K562 (cell line): ENCODE measurements around the gene ZBTB47. TPM values are rescaled to one million over a fixed set of nuclear protein-coding genes. Genes with fewer than 3 reads are reported as not detected.

Experiments
- ATAC-seq: fragments of 200-7000 bp; cut with Tn5 transposase; 3 replicates; pipeline ENCODE4 v1.9.1; 2020; ENCODE audit warnings: moderate library complexity
- BruUV-seq: library from RNA; stranded (reverse); fragments of 400-500 nt; replicated peaks from 2 replicates; lab custom pipeline; 2021; lab: Mats Ljungman, UMichigan
- CTCF ChIA-PET: fragments of 300-600 bp; formaldehyde crosslinking; extraction: SDS; loops from one replicate; lab custom pipeline; 2021; ENCODE audit warnings: low intra/inter-chr PET ratio; lab: Yijun Ruan, JAX
- POLR2A ChIA-PET: fragments of 300-600, 350-650 bp; sonication (Branson Sonifier 250); formaldehyde crosslinking; extraction: SDS; loops from one replicate; lab custom pipeline; 2021; ENCODE audit warnings: antibody characterized with exemption, inconsistent platforms; lab: Yijun Ruan, JAX
- DNase-seq, 4 experiments: peaks; one replicate each; pipeline versions ENCODE4 v3.0.0 to v3.0.0-alpha.2; 2011 to 2018; ENCODE audit warnings: low spot score in 3 of 4, mixed read lengths in 3 of 4; ENCODE audit errors: extremely low read depth in 1 of 4
- FAIRE-seq: peaks from 2 replicates; lab custom pipeline; 2011; peaks lifted over from hg19 to GRCh38; lab: Jason Lieb, UNC
- H2AFZ ChIP-seq: 2 replicates; pipeline ENCODE4 v1.6.0; 2011; ENCODE audit warnings: low read depth, low read length, control low read depth, inconsistent platforms
- H3K27ac ChIP-seq: fragments of 200-600 bp; 3 replicates; pipeline ENCODE4 v1.8.0; 2011; ENCODE audit warnings: low read depth, mild to moderate bottlenecking, control low read depth, inconsistent platforms, low read length, moderate library complexity, mixed read lengths; ENCODE audit errors: extremely low read depth
- H3K27me3 ChIP-seq, 2 experiments: fragments of 300-600 bp in 1 of 2; 2 replicates in 1 of 2; 3 replicates in 1 of 2; pipeline versions ENCODE4 v1.6.0 to v1.8.0; 2011; ENCODE audit warnings: inconsistent platforms in 2 of 2, low read length in 2 of 2, mild to moderate bottlenecking in 1 of 2, mixed read lengths in 1 of 2, moderate library complexity in 1 of 2; ENCODE audit not compliant: control insufficient read depth in 2 of 2, insufficient read depth in 2 of 2
- H3K36me3 ChIP-seq: fragments of 300-600 bp; 3 replicates; pipeline ENCODE4 v1.8.0; 2011; ENCODE audit warnings: mild to moderate bottlenecking, low read length, inconsistent platforms; ENCODE audit not compliant: control insufficient read depth, insufficient read depth
- H3K4me1 ChIP-seq, 2 experiments: fragments of 200-600 bp in 1 of 2; replicated peaks in 1 of 2; 2 replicates in 1 of 2; 3 replicates in 1 of 2; pipeline versions ENCODE4 v1.5.1 to v1.8.0; 2011; ENCODE audit warnings: inconsistent platforms in 2 of 2, low read length in 2 of 2, mild to moderate bottlenecking in 1 of 2, mixed read lengths in 1 of 2, moderate library complexity in 1 of 2; ENCODE audit not compliant: control insufficient read depth in 2 of 2, insufficient read depth in 2 of 2
- H3K4me2 ChIP-seq: 2 replicates; pipeline ENCODE4 v1.6.1; 2011; ENCODE audit warnings: low read length, control low read depth, inconsistent platforms, mixed read lengths; ENCODE audit not compliant: insufficient read depth
- H3K4me3 ChIP-seq: fragments of 200-600 bp; sonication (generic), shearing (Covaris generic); 2 replicates; pipeline ENCODE4 v1.5.1; 2016; ENCODE audit warnings: control low read depth, inconsistent platforms
- H3K79me2 ChIP-seq: fragments of 200-600 bp; 3 replicates; pipeline ENCODE4 v1.8.0; 2011; ENCODE audit warnings: low read length, inconsistent platforms; ENCODE audit not compliant: control insufficient read depth, insufficient read depth
- H3K9ac ChIP-seq, 2 experiments: 2 replicates each; pipeline versions ENCODE4 v1.6.0 to v1.6.1; 2011; ENCODE audit warnings: low read depth in 2 of 2, low read length in 2 of 2, control low read depth in 1 of 2, inconsistent platforms in 1 of 2, mild to moderate bottlenecking in 1 of 2, mixed read lengths in 1 of 2; ENCODE audit not compliant: insufficient read depth in 1 of 2
- H3K9me1 ChIP-seq: one replicate; pipeline ENCODE4 v1.6.0; 2011; ENCODE audit warnings: inconsistent platforms, mild to moderate bottlenecking, low read length, moderate library complexity; ENCODE audit not compliant: control insufficient read depth, insufficient read depth
- H3K9me3 ChIP-seq: replicated peaks from 2 replicates; pipeline ENCODE4 v1.5.1; 2011; ENCODE audit warnings: low read depth, low read length, inconsistent platforms; ENCODE audit not compliant: control insufficient read depth, insufficient read depth
- H4K20me1 ChIP-seq: replicated peaks from 2 replicates; pipeline ENCODE4 v1.6.1; 2011; ENCODE audit warnings: low read length, inconsistent platforms, mixed read lengths; ENCODE audit not compliant: control insufficient read depth, insufficient read depth
- KLF16 ChIP-seq: IDR thresholded peaks from 2 replicates; pipeline ENCODE4 v1.6.1; 2016; ENCODE audit warnings: antibody characterized with exemption
- ZBTB49 ChIP-seq: sonication (generic); formaldehyde crosslinking; IDR thresholded peaks from 2 replicates; pipeline ENCODE4 v1.8.0; 2022; ENCODE audit warnings: missing genetic modification reagents, mild to moderate bottlenecking, borderline replicate concordance
- ZNF584 ChIP-seq: fragments of 200-800 bp; sonication (Bioruptor generic); IDR thresholded peaks from 2 replicates; pipeline ENCODE4 v1.6.1; 2016; ENCODE audit warnings: low read depth, mild to moderate bottlenecking, missing genetic modification characterization, missing compliant biosample characterization
- WGBS: fragments of 100-300 bp; shearing (Covaris generic); methylation state at CpG from one replicate; pipeline ENCODE4 v1.1.6; 2016; ENCODE audit warnings: low coverage, mixed read lengths; ENCODE audit not compliant: insufficient coverage; ENCODE audit errors: missing lambda C conversion rate; 5-methylcytosine and 5-hydroxymethylcytosine counted together
- in situ Hi-C: fragments of 300-500 bp; cut with MboI; formaldehyde crosslinking; loops from 4 replicates; pipeline ENCODE4 v1.15.0; 2018; ENCODE audit warnings: inconsistent platforms, mixed read lengths
- intact Hi-C: fragments of 100-400 bp; cut with micrococcal nuclease; formaldehyde crosslinking; loops from 2 replicates; pipeline ENCODE4 v1.14.2; 2022
- polyA plus RNA-seq, 8 experiments: library from polyadenylated mRNA; depleted of rRNA in 4 of 8; stranded (reverse) in 5 of 8; unstranded in 3 of 8; fragments of >200 nt; fragmentation: Nextera tagmentation in 2 of 8; fragmentation: Illumina TruSeq in 1 of 8; extraction: Ambion mirVana in 2 of 8; extraction: Trizol in 1 of 8; gene quantifications; 2 replicates each; pipeline versions ENCODE4 v1.2.1 to v1.2.3, GENCODE V29; 2011 to 2014; ENCODE audit warnings: inconsistent platforms in 1 of 8, missing spikeins in 1 of 8
- total RNA-seq, 7 experiments: library from RNA; depleted of rRNA in 6 of 7; stranded (reverse); fragments of >200 nt in 6 of 7; fragmentation: Illumina TruSeq in 2 of 7; extraction: Trizol in 2 of 7; gene quantifications; 2 replicates each; pipeline versions ENCODE4 v1.2.1 to v1.2.3, GENCODE V29; 2011 to 2021; ENCODE audit warnings: low replicate concordance in 1 of 7

ZBTB47 gene
- total and polyA plus RNA-seq, 9 of the 15 experiments (the other 6 are each of a cell fraction or from before 2014, with no cell fraction given): 0.11 to 4.6 (median 1.7) TPM; not detected in 1

DNA sequence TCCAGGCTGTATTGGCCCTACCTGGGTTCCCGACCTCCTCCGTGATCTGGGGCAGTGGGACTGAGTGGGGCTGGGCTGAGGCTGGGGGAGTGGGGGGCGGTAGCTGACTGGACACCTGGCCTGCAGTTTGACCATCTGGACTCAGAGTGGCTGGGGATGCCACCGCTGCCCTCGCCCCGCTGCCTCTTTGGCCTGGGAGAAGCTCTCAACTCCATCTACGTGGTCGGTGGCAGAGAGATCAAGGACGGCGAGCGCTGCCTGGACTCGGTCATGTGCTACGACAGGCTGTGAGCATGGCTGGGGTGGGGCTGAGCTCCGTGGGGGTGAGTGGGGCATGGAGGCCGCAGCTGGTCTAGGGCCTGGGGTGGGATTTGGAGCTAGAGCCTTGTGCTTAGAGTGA lies 34.5 kb downstream of the ZBTB47 start:
- no peak overlapping the region for H3K4me3 ChIP-seq
- WGBS: 4% methylated on average over 12 of the region's 15 CpGs
- peak overlapping the region in 1 of 2 experiments; percentile 50; a peak in 1 of 4 replicates for H3K9ac ChIP-seq
- ATAC-seq (no peak), DNase-seq (no peak), FAIRE-seq (no peak)
- no peak overlapping the region for H3K4me2 ChIP-seq
- ChIA-PET CTCF (no interaction called here), POLR2A (interaction anchor here (0.6 to 1.0 kb wide), 2 partner anchors 10 to 43 kb away, joined by 3 to 5 read pairs; no protein-coding TSS in a partner anchor)
- no peak overlapping the region for H3K27ac ChIP-seq
- H3K9me3 ChIP-seq: no peaks in the 10 kb centered on the region
- in situ Hi-C loops (no loop called here), intact Hi-C loops (no loop called here)
- TF ChIP-seq KLF16: no peak
- no peak for TF ChIP-seq ZBTB49
- TF ChIP-seq ZNF584 (CRISPR knock-in tag): no peak
- H3K4me1 ChIP-seq: peaks cover 3 to 26% of the 10 kb centered on the region in 2 experiments; a peak in 3 of 5 replicates
- H3K79me2 ChIP-seq: no peaks in the 10 kb centered on the region
- H4K20me1 ChIP-seq: peaks cover 19% of the 10 kb centered on the region; the same call in 1 of the 2 replicates
- H2AFZ ChIP-seq: no peak overlapping the region
- H3K27me3 ChIP-seq: peaks cover 32 to 81% of the 10 kb centered on the region in 2 experiments
- H3K9me1 ChIP-seq: peaks cover 5% of the 10 kb centered on the region
- no TSS peak for BruUV-seq
- H3K36me3 ChIP-seq: no peaks in the 10 kb centered on the region
